Lung (tissue), 12 donors: ENCODE data around the gene CHRM3. TPM values are rescaled to one million over a fixed set of nuclear protein-coding genes. Genes with fewer than 3 reads are reported as not detected.

ENCODE experiments used
- ATAC-seq: fragments of 200-7000 bp; cut with Tn5 transposase; one replicate; pipeline ENCODE4 v1.9.1; 2020; ENCODE audit warnings: moderate number of reproducible peaks; ENCODE audit not compliant: insufficient read depth, low FRiP score
- DNase-seq, 3 donors: peaks; one replicate each; pipeline ENCODE4 v3.0.0-alpha.2; 2013 to 2017
- H3K27ac ChIP-seq, 2 donors: one replicate each; pipeline ENCODE4 v1.5.1; 2013; ENCODE audit warnings: mild to moderate bottlenecking in 2 of 2, moderate library complexity in 2 of 2, control low read depth in 1 of 2, inconsistent platforms in 1 of 2, low read depth in 1 of 2, low read length in 1 of 2
- H3K27me3 ChIP-seq, 3 donors: one replicate each; pipeline ENCODE4 v1.5.1; 2013; ENCODE audit warnings: low read length in 2 of 3; ENCODE audit not compliant: control insufficient read depth in 3 of 3, insufficient read depth in 3 of 3
- H3K36me3 ChIP-seq, 4 donors: one replicate each; pipeline ENCODE4 v1.5.1; 2013; ENCODE audit warnings: low read length in 4 of 4, mild to moderate bottlenecking in 1 of 4, moderate library complexity in 1 of 4; ENCODE audit not compliant: control insufficient read depth in 4 of 4, insufficient read depth in 4 of 4
- H3K4me1 ChIP-seq, 5 donors: one replicate each; pipeline ENCODE4 v1.5.1; 2013; ENCODE audit warnings: low read length in 5 of 5, mild to moderate bottlenecking in 2 of 5, moderate library complexity in 1 of 5; ENCODE audit not compliant: control insufficient read depth in 5 of 5, insufficient read depth in 5 of 5
- H3K4me3 ChIP-seq: one replicate; pipeline ENCODE4 v1.5.1; 2013; ENCODE audit warnings: mild to moderate bottlenecking, control low read depth, moderate library complexity
- H3K9ac ChIP-seq, 2 donors: one replicate each; pipeline ENCODE4 v1.5.1; 2013; ENCODE audit warnings: low read length in 2 of 2, control low read depth in 1 of 2; ENCODE audit not compliant: insufficient read depth in 1 of 2
- H3K9me3 ChIP-seq, 4 donors: one replicate each; pipeline ENCODE4 v1.5.1; 2013; ENCODE audit warnings: low read length in 3 of 4, mild to moderate bottlenecking in 1 of 4, moderate library complexity in 1 of 4; ENCODE audit not compliant: control insufficient read depth in 4 of 4, insufficient read depth in 3 of 4
- WGBS, 2 donors: extraction: QIAGEN DNeasy Blood & Tissue Kit; methylation state at CpG; one replicate each; pipeline ENCODE4 v1.1.7; 2013; 5-methylcytosine and 5-hydroxymethylcytosine counted together
- polyA plus RNA-seq, 2 donors: library from polyadenylated mRNA; stranded (reverse); fragments of 200-250 nt; gene quantifications; one replicate each; pipeline ENCODE4 v1.2.1, GENCODE V29; 2013
- total RNA-seq, 2 donors: library from RNA; depleted of rRNA in 1 of 2; stranded (reverse); fragments of >200 nt in 1 of 2; gene quantifications; one replicate each; pipeline ENCODE4 v1.2.1, GENCODE V29; 2014 to 2021
- TF ChIP-seq, protein P1 (sequence below): IDR thresholded peaks from 2 replicates; pipeline ENCODE4 v1.5.1; 2012; ENCODE audit warnings: mild to moderate bottlenecking; ENCODE audit errors: control extremely low read depth, extremely low read depth
- donor health status: control.
- donor health status: control.
- donor health status: Bipolar disorder and iron deficiency.
- donor health status: healthy.
- donor health status: DM: yes; HTN: yes; CAD: no.

The CHRM3 gene
- total and polyA plus RNA-seq, 4 donors = 0.91 to 9.2 (median 4.3) TPM

DNA sequence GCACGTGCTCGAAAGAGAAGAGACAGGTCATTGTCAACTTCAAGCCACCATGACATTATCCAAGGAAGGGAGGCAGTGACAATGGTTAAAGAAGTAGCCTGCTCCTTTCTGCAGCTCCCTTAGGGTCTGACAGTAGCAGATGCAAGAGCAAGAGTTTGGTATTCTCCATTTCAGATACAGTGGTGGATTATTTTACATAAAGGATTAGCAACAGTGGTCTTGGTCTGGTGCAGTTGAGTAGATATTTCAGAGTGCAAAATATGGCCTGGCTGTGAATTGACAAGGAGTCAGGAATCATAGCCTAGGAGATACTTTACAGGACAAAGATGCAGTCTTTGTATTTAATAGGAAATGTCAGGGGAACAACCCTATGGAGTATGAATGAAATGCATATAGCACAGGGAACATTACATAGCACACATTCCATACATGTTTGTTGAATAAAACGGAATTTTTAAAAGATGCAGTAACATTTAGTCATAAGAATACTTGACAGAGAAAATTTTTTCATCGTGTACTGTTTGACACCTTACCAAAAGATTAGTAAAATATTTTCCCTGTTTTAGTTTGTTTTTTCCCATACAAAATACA, 41.8 kb downstream of the CHRM3 start:
- DNase-seq = no peak
- ATAC-seq = no peak
- Histone ChIP-seq H3K27me3 (no peaks in the 10 kb centered on the region), H3K4me1 (no peaks in the 10 kb centered on the region), H3K4me3 (no peak overlapping the region), H3K9ac (no peak overlapping the region), H3K9me3 (no peaks in the 10 kb centered on the region), H3K27ac (no peak overlapping the region), H3K36me3 (no peaks in the 10 kb centered on the region)
- 72 to 87% methylated on average over 4 of the region's 4 CpGs for WGBS, 2 donors
- TF ChIP-seq, protein P1, sequence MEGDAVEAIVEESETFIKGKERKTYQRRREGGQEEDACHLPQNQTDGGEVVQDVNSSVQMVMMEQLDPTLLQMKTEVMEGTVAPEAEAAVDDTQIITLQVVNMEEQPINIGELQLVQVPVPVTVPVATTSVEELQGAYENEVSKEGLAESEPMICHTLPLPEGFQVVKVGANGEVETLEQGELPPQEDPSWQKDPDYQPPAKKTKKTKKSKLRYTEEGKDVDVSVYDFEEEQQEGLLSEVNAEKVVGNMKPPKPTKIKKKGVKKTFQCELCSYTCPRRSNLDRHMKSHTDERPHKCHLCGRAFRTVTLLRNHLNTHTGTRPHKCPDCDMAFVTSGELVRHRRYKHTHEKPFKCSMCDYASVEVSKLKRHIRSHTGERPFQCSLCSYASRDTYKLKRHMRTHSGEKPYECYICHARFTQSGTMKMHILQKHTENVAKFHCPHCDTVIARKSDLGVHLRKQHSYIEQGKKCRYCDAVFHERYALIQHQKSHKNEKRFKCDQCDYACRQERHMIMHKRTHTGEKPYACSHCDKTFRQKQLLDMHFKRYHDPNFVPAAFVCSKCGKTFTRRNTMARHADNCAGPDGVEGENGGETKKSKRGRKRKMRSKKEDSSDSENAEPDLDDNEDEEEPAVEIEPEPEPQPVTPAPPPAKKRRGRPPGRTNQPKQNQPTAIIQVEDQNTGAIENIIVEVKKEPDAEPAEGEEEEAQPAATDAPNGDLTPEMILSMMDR = no peak

- Histone ChIP-seq H3K9ac (no peak overlapping the region), H3K4me1 (no peaks in the 10 kb centered on the region), H3K36me3 (no peaks in the 10 kb centered on the region), H3K27ac (no peak overlapping the region), H3K27me3 (no peaks in the 10 kb centered on the region), H3K9me3 (no peaks in the 10 kb centered on the region), H3K4me3 (no peak overlapping the region)
- ATAC-seq (no peak), DNase-seq (no peak)
- 85 to 94% methylated on average over 3 of the region's 3 CpGs for WGBS, 2 donors
- TF ChIP-seq, protein P1 = no peak
Measured at GRCh38 chr1:239429163-239429562, 42.8 kb downstream of the CHRM3 start.

DNA sequence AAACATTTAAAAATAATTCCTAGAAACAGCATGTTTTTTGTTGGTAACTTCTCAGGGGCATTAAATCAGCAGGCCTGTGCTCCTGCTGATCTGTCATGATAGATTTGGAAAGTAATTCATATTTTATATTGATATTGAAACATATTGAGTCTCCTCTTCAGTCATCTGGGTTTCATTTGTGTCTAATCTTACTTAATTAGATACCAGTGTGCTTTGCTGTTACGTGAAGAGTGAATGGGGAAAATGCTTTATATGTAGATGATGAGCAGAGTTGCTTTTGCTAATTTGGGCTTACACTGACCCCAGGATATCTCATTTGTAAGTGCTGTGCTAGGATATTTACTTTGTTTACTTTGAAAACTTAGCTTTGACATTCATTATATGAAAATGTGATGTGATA, 45.9 kb downstream of the CHRM3 start:
- Histone ChIP-seq H3K9ac (no peak overlapping the region), H3K9me3 (no peaks in the 10 kb centered on the region), H3K4me1 (no peaks in the 10 kb centered on the region), H3K36me3 (no peaks in the 10 kb centered on the region), H3K27me3 (no peaks in the 10 kb centered on the region), H3K4me3 (no peak overlapping the region), H3K27ac (no peak overlapping the region)
- TF ChIP-seq, protein P1 = no peak
- ATAC-seq (no peak), DNase-seq (no peak)
- 83 to 91% methylated on average over 1 of the region's 1 CpG for WGBS, 2 donors

DNA sequence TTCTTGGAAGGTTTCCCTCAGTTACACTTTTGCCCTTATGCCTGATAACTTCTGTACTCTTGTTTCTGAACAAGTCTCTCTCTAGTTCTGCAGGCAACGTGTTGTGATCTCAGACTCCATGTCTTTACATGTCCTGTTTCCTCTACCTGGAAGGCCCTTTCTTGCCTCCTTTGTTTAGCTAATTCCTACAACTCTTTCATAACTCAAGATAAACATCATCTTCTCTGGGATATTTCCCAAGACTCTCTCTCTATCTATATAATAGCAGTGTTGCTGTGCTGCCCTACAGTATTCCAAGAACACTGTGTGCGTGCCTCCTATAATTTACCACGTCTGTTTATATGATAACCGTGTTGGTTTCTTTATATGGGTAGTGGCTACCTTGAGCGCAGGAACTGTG, 47.8 kb downstream of the CHRM3 start:
- H3K4me3 ChIP-seq = no peak overlapping the region
- DNase-seq (no peak), ATAC-seq (no peak)
- no peaks in the 10 kb centered on the region for H3K9me3 ChIP-seq
- H3K27me3 ChIP-seq = no peaks in the 10 kb centered on the region
- no peak overlapping the region for H3K27ac ChIP-seq
- WGBS, 2 donors = 88 to 91% methylated on average over 5 of the region's 5 CpGs
- H3K4me1 ChIP-seq = no peaks in the 10 kb centered on the region
- no peak overlapping the region for H3K9ac ChIP-seq
- TF ChIP-seq, protein P1 = no peak
- H3K36me3 ChIP-seq = no peaks in the 10 kb centered on the region
